Pancreas (tissue), 10 donors: ENCODE results near the gene KLB. TPM values are rescaled to one million over a fixed set of nuclear protein-coding genes. Genes with fewer than 3 reads are reported as not detected.

Experiments used
- ATAC-seq, 4 donors: fragments of 200-7000 bp; cut with Tn5 transposase; one replicate each; pipeline versions ENCODE4 v1.8.0 to v1.9.1; 2020; ENCODE audit warnings: mild to moderate bottlenecking in 4 of 4, moderate library complexity in 4 of 4
- DNase-seq, 6 donors: peaks; one replicate each; pipeline ENCODE4 v3.0.0-alpha.2; 2020
- FAIRE-seq: peaks from 2 replicates; lab custom pipeline; 2012; peaks lifted over from hg19 to GRCh38; lab: Jason Lieb, UNC
- H3K27ac ChIP-seq, 4 donors: fragments of 200-600 bp; sonication (generic); 1 replicate in 3 of 4; 2 replicates in 1 of 4; pipeline versions ENCODE4 v1.5.0 to v1.8.0; 2020
- H3K27me3 ChIP-seq, 4 donors: fragments of 200-600 bp; one replicate each; pipeline ENCODE4 v1.8.0; 2021
- H3K36me3 ChIP-seq, 3 donors: fragments of 200-600 bp; sonication (generic) in 1 of 3; one replicate each; pipeline versions ENCODE4 v1.5.0 to v1.8.0; 2020 to 2021
- H3K4me1 ChIP-seq, 3 donors: fragments of 200-600 bp; one replicate each; pipeline ENCODE4 v1.8.0; 2021
- H3K4me3 ChIP-seq, 4 donors: fragments of 200-600 bp; sonication (generic) in 2 of 4; one replicate each; pipeline versions ENCODE4 v1.5.0 to v1.8.0; 2020 to 2021
- H3K9me3 ChIP-seq, 4 donors: fragments of 200-600 bp; one replicate each; pipeline ENCODE4 v1.8.0; 2021
- CTCF ChIP-seq, 4 donors: fragments of 200-600 bp; sonication (generic) in 3 of 4; IDR thresholded peaks; one replicate each; pipeline versions ENCODE4 v1.5.0 to v1.8.0; 2021; ENCODE audit warnings: antibody characterized with exemption in 4 of 4
- WGBS, 2 donors: extraction: QIAGEN DNeasy Blood & Tissue Kit; methylation state at CpG; one replicate each; pipeline ENCODE4 v1.1.7; 2013; 5-methylcytosine and 5-hydroxymethylcytosine counted together
- intact Hi-C, 3 donors: fragments of 100-400 bp; cut with DNase I; formaldehyde crosslinking; loops; one replicate each; pipeline versions ENCODE4 v1.11.1 to v1.14.2; 2022
- microRNA-seq, 2 donors: library from miRNA; unstranded; fragments of <30 nt; microRNA quantifications; one replicate each; pipeline versions ENCODE4 to v1.1.0, GENCODE V29; 2019 to 2020
- polyA plus RNA-seq, 2 donors: library from polyadenylated mRNA; stranded (reverse); fragments of 200-250 nt; gene quantifications; one replicate each; pipeline ENCODE4 v1.2.3, GENCODE V29; 2013
- total RNA-seq, 6 donors: library from RNA; stranded (reverse); fragmentation: NEBNext Ultra II Directional in 4 of 6; extraction: Animal tissue kit (Norgen Biotek cat#: 25700) in 4 of 6; gene quantifications; one replicate each; pipeline versions ENCODE4 v1.2.1 to v1.2.4, GENCODE V29; 2021 to 2023
- donor health status: healthy with polysubstance abuse.
- donor health status: DM: no; HTN: no; CAD: no; lungs with moderate emphysema.
- donor health status: DM: no; HTN: no; CAD: no.
- donor health status: control.
- donor health status: control.
- donor health status: Bipolar disorder and iron deficiency.
- donor health status: DM: yes; HTN: yes; CAD: no.
- donor health status: DM: no; HTN: no; CAD: no.
- donor health status: DM: no; HTN: no; CAD: no.
- donor health status: DM: yes; HTN: yes; CAD: no.

KLB gene
- total and polyA plus RNA-seq, 8 donors: 0.94 to 4.6 (median 2.1) TPM

- H3K27me3 ChIP-seq: no peaks in the 10 kb centered on the region
- H3K9me3 ChIP-seq: no peaks in the 10 kb centered on the region
- TF ChIP-seq CTCF (IDR thresholded peaks at IDR 0.05): no peak
- H3K27ac ChIP-seq: no peak overlapping the region
- no peak overlapping the region for H3K4me3 ChIP-seq
- H3K36me3 ChIP-seq: peaks cover 0 to 46% (median 11%) of the 10 kb centered on the region in 3 donors
- DNase-seq (no peak), ATAC-seq (no peak), FAIRE-seq (no peak)
- intact Hi-C loops: no loop called here
- H3K4me1 ChIP-seq: no peaks in the 10 kb centered on the region
- WGBS, 2 donors: 86 to 90% methylated on average over 1 of the region's 1 CpG
These were observed 91.4 kb downstream of the KLB start for GRCh38 chr4:39497909-39498726.

- H3K9me3 ChIP-seq: no peaks in the 10 kb centered on the region
- DNase-seq (no peak), ATAC-seq (no peak), FAIRE-seq (no peak)
- no peaks in the 10 kb centered on the region for H3K4me1 ChIP-seq
- TF ChIP-seq CTCF (IDR thresholded peaks at IDR 0.05): no peak
- H3K36me3 ChIP-seq: peaks cover 0 to 52% (median 16%) of the 10 kb centered on the region in 3 donors
- no peak overlapping the region for H3K27ac ChIP-seq
- H3K27me3 ChIP-seq: no peaks in the 10 kb centered on the region
- intact Hi-C loops: no loop called here
- no peak overlapping the region for H3K4me3 ChIP-seq
These were observed 91.9 kb downstream of the KLB start for GRCh38 chr4:39498727-39499020.

Small RNAs within 50 kb of the gene (microRNA-seq; reads per million reads assigned to microRNA genes)
- gene MIR5591: 0 to 0.29 reads per million in 2 donors

Other genes starting within 250 kb of the KLB start
- gene WDR19, start 224.4 kb upstream of the KLB start, total RNA-seq: 10 to 100 TPM in 5 of 6 donors, 1 to 10 TPM in 1; 6.3 to 21.6 (median 12.8) TPM
- gene WDR19, start 224.4 kb upstream of the KLB start, polyA plus RNA-seq: 10 to 100 TPM; 22.8 to 41.3 TPM
- 10 to 100 TPM; 31.4 to 53.1 (median 40.6) TPM for gene RFC1, start 40.6 kb upstream of the KLB start, total RNA-seq
- gene RFC1, start 40.6 kb upstream of the KLB start, polyA plus RNA-seq: 10 to 100 TPM in 1 of 2 donors, 1 to 10 TPM in 1; 9.1 to 14.6 TPM
- gene RPL9, start 52.0 kb downstream of the KLB start, total RNA-seq: 1,000 to 10,000 TPM in 5 of 6 donors, 100 to 1,000 TPM in 1; 952 to 1,393 (median 1,175) TPM
- gene RPL9, start 52.0 kb downstream of the KLB start, polyA plus RNA-seq: 1,000 to 10,000 TPM; 1,500 to 2,346 TPM
- 10 to 100 TPM in 2 of 6 donors, 1 to 10 TPM in 4; 5.9 to 13.1 (median 8.5) TPM for gene LIAS, start 52.1 kb downstream of the KLB start, total RNA-seq
- gene LIAS, start 52.1 kb downstream of the KLB start, polyA plus RNA-seq: 10 to 100 TPM; 11.4 to 18.1 TPM
- 10 to 100 TPM; 16.0 to 84.8 (median 54.9) TPM for gene UGDH, start 120.5 kb downstream of the KLB start, total RNA-seq
- gene UGDH, start 120.5 kb downstream of the KLB start, polyA plus RNA-seq: 1 to 10 TPM; 7.0 to 8.7 TPM
- 10 to 100 TPM; 41.5 to 53.6 (median 46.9) TPM for gene SMIM14, start 231.9 kb downstream of the KLB start, total RNA-seq
- 10 to 100 TPM; 14.3 to 22.6 TPM for gene SMIM14, start 231.9 kb downstream of the KLB start, polyA plus RNA-seq